ENCODE data around the gene NEURL4. TPM values are rescaled to one million over a fixed set of nuclear protein-coding genes. Genes with fewer than 3 reads are reported as not detected.

Gene NEURL4
- total and polyA plus RNA-seq, 4 experiments from 2014 or later = 0.97 to 81.6 (median 38.1) TPM

- Mint-ChIP-seq H3K4me1 (peaks cover 23 to 46% (median 30%) of the 10 kb centered on the region in 4 donors), H3K36me3 (peaks cover 4 to 30% of the 10 kb centered on the region in 2 donors), H3K27ac (peak overlapping the region in 3 of 7 donors; percentile 13 to 63 (median 29)), H3K27me3 (no peaks in the 10 kb centered on the region), H3K9me3 (peaks cover 0 to 4% (median 0%) of the 10 kb centered on the region in 8 donors), H3K4me3 (peak overlapping the region in 1 of 8 donors; percentile 35)
- H3K27ac ChIP-seq (ENCODE audit: low read depth, low read length) = no peak overlapping the region
- no peak overlapping the region for H3K4me3 ChIP-seq (ENCODE audit: low read length in 2 of 2)
- peaks cover 30% of the 10 kb centered on the region for H3K4me1 ChIP-seq (ENCODE audit: insufficient read depth, low read length)
- H3K36me3 ChIP-seq (ENCODE audit: insufficient read depth, low read length) = peaks cover 22% of the 10 kb centered on the region
- ChIA-PET CTCF (ENCODE audit: partially characterized antibody) (interaction anchor here (0.9 to 6.5 kb wide), 7 partner anchors 10 to 111 kb away, joined by 3 to 115 read pairs (median 14); partner anchors contain the start of genes ACAP1 and TMEM95), POLR2A (ENCODE audit: partially characterized antibody) (interaction anchor here (1.1 to 6.8 kb wide), 4 partner anchors 11 to 19 kb away, joined by 4 to 61 read pairs (median 10); partner anchors contain the start of genes ACAP1 and GPS2)
- H3K9me3 ChIP-seq (ENCODE audit: control insufficient read depth in 1 of 2, low read length in 2 of 2) = no peaks in the 10 kb centered on the region
- DNase-seq = no peak
- H3K27me3 ChIP-seq (ENCODE audit: insufficient read depth, low read length) = no peaks in the 10 kb centered on the region
- intact Hi-C loops (cut with micrococcal nuclease) = no loop called here
Measured at GRCh38 chr17:7326186-7326585, 2.9 kb downstream of the NEURL4 start.

- Histone ChIP-seq H3K36me3 (ENCODE audit: insufficient read depth, low read length) (peaks cover 27% of the 10 kb centered on the region), H3K27me3 (ENCODE audit: insufficient read depth, low read length) (no peaks in the 10 kb centered on the region), H3K27ac (ENCODE audit: low read depth, low read length) (no peak overlapping the region), H3K9me3 (ENCODE audit: control insufficient read depth in 1 of 2, low read length in 2 of 2) (no peaks in the 10 kb centered on the region), H3K4me3 (ENCODE audit: low read length in 2 of 2) (no peak overlapping the region), H3K4me1 (ENCODE audit: insufficient read depth, low read length) (peaks cover 20% of the 10 kb centered on the region)
- no peak for DNase-seq
- POLR2A ChIA-PET (ENCODE audit: partially characterized antibody) = interaction anchor here (0.7 to 6.8 kb wide), 6 partner anchors 13 to 29 kb away, joined by 3 to 61 read pairs (median 8); partner anchors contain the start of gene ACAP1
- Mint-ChIP-seq H3K27ac (peak overlapping the region in 2 of 7 donors; percentile 18 to 66), H3K4me1 (peaks cover 21 to 38% (median 25%) of the 10 kb centered on the region in 4 donors), H3K36me3 (peaks cover 8 to 38% of the 10 kb centered on the region in 2 donors), H3K9me3 (peaks cover 0 to 4% (median 0%) of the 10 kb centered on the region in 8 donors), H3K27me3 (no peaks in the 10 kb centered on the region), H3K4me3 (no peak overlapping the region)
- CTCF ChIA-PET (ENCODE audit: partially characterized antibody) = interaction anchor here (0.9 to 6.5 kb wide), 10 partner anchors 10 to 279 kb away, joined by 3 to 115 read pairs (median 6); partner anchors contain the start of genes ACAP1, GPS2 and TMEM95
- intact Hi-C loops (cut with micrococcal nuclease) = no loop called here
Measured at GRCh38 chr17:7325031-7325528, 4.1 kb downstream of the NEURL4 start.

GRCh38 chr17:7324438-7324779, 4.7 kb downstream of the NEURL4 start:
- Histone ChIP-seq H3K27me3 (ENCODE audit: insufficient read depth, low read length) (no peaks in the 10 kb centered on the region), H3K4me1 (ENCODE audit: insufficient read depth, low read length) (peaks cover 20% of the 10 kb centered on the region), H3K36me3 (ENCODE audit: insufficient read depth, low read length) (peaks cover 27% of the 10 kb centered on the region), H3K9me3 (ENCODE audit: control insufficient read depth in 1 of 2, low read length in 2 of 2) (no peaks in the 10 kb centered on the region), H3K27ac (ENCODE audit: low read depth, low read length) (no peak overlapping the region), H3K4me3 (ENCODE audit: low read length in 2 of 2) (no peak overlapping the region)
- Mint-ChIP-seq H3K9me3 (peaks cover 0 to 3% (median 0%) of the 10 kb centered on the region in 8 donors), H3K36me3 (peaks cover 8 to 36% of the 10 kb centered on the region in 2 donors), H3K27me3 (no peaks in the 10 kb centered on the region), H3K4me1 (peaks cover 17 to 31% (median 20%) of the 10 kb centered on the region in 4 donors), H3K27ac (peak overlapping the region in 3 of 7 donors; percentile 18 to 78 (median 55)), H3K4me3 (no peak overlapping the region)
- intact Hi-C loops (cut with micrococcal nuclease) = loop anchor here (1.0 kb wide), 4 partner anchors 12 to 44 kb away; partner anchors contain the start of gene ACAP1
- POLR2A ChIA-PET (ENCODE audit: partially characterized antibody) = interaction anchor here (0.7 to 6.8 kb wide), 6 partner anchors 12 to 28 kb away, joined by 3 to 61 read pairs (median 8); partner anchors contain the start of gene ACAP1
- CTCF ChIA-PET (ENCODE audit: partially characterized antibody) = interaction anchor here (0.9 to 6.5 kb wide), 9 partner anchors 9 to 278 kb away, joined by 3 to 115 read pairs (median 6); partner anchors contain the start of genes ACAP1, GPS2 and TMEM95
- DNase-seq = no peak

- Histone ChIP-seq H3K9me3 (ENCODE audit: control insufficient read depth in 1 of 2, low read length in 2 of 2) (no peaks in the 10 kb centered on the region), H3K27ac (ENCODE audit: low read depth, low read length) (no peak overlapping the region), H3K4me3 (ENCODE audit: low read length in 2 of 2) (no peak overlapping the region), H3K27me3 (ENCODE audit: insufficient read depth, low read length) (no peaks in the 10 kb centered on the region), H3K4me1 (ENCODE audit: insufficient read depth, low read length) (peaks cover 20% of the 10 kb centered on the region), H3K36me3 (ENCODE audit: insufficient read depth, low read length) (peaks cover 27% of the 10 kb centered on the region)
- intact Hi-C loops (cut with micrococcal nuclease) = loop anchor here (1.0 kb wide), 4 partner anchors 12 to 44 kb away; partner anchors contain the start of gene ACAP1
- ChIA-PET POLR2A (ENCODE audit: partially characterized antibody) (interaction anchor here (1.3 to 6.8 kb wide), 3 partner anchors 11 to 28 kb away, joined by 5 to 61 read pairs (median 12); partner anchors contain the start of gene ACAP1), CTCF (ENCODE audit: partially characterized antibody) (interaction anchor here (0.9 to 6.5 kb wide), 11 partner anchors 8 to 278 kb away, joined by 3 to 115 read pairs (median 5); partner anchors contain the start of genes ACAP1, GPS2 and TMEM95)
- Mint-ChIP-seq H3K4me1 (peaks cover 17 to 28% (median 18%) of the 10 kb centered on the region in 4 donors), H3K9me3 (no peaks in the 10 kb centered on the region), H3K27ac (peak overlapping the region in 3 of 7 donors; percentile 18 to 78 (median 55)), H3K27me3 (no peaks in the 10 kb centered on the region), H3K4me3 (no peak overlapping the region), H3K36me3 (peaks cover 9 to 38% of the 10 kb centered on the region in 2 donors)
- DNase-seq = peak; percentile 50 to 72 (median 56)
Measured at GRCh38 chr17:7323731-7324437, 5.3 kb downstream of the NEURL4 start.

- H3K27ac Mint-ChIP-seq = no peak overlapping the region
- POLR2A ChIA-PET (ENCODE audit: partially characterized antibody) = interaction anchor here (1.7 to 6.8 kb wide), 3 partner anchors 10 to 29 kb away, joined by 6 to 61 read pairs (median 12); partner anchors contain the start of genes ACAP1 and KCTD11
Measured at GRCh38 chr17:7322520-7323194, 6.5 kb downstream of the NEURL4 start.

GRCh38 chr17:7321466-7321865, 7.7 kb downstream of the NEURL4 start:
- Mint-ChIP-seq H3K36me3 (peaks cover 18 to 46% of the 10 kb centered on the region in 2 donors), H3K4me3 (peak overlapping the region in 1 of 8 donors; percentile 41), H3K9me3 (no peaks in the 10 kb centered on the region), H3K27ac (peak overlapping the region in 1 of 7 donors; percentile 41), H3K27me3 (no peaks in the 10 kb centered on the region), H3K4me1 (peaks cover 6 to 17% (median 7%) of the 10 kb centered on the region in 4 donors)
- H3K4me3 ChIP-seq (ENCODE audit: low read length in 2 of 2) = no peak overlapping the region
- peaks cover 47% of the 10 kb centered on the region for H3K36me3 ChIP-seq (ENCODE audit: insufficient read depth, low read length)
- ChIA-PET CTCF (ENCODE audit: partially characterized antibody) (interaction anchor here (1.3 to 6.5 kb wide), 4 partner anchors 11 to 34 kb away, joined by 3 to 115 read pairs (median 7); partner anchors contain the start of gene ACAP1), POLR2A (ENCODE audit: partially characterized antibody) (interaction anchor here (0.9 to 6.8 kb wide), 5 partner anchors 8 to 30 kb away, joined by 3 to 61 read pairs (median 6); partner anchors contain the start of genes ACAP1, KCTD11 and NEURL4)
- no peak for DNase-seq
- H3K9me3 ChIP-seq (ENCODE audit: control insufficient read depth in 1 of 2, low read length in 2 of 2) = no peaks in the 10 kb centered on the region
- no peak overlapping the region for H3K27ac ChIP-seq (ENCODE audit: low read depth, low read length)
- peaks cover 10% of the 10 kb centered on the region for H3K4me1 ChIP-seq (ENCODE audit: insufficient read depth, low read length)
- no peaks in the 10 kb centered on the region for H3K27me3 ChIP-seq (ENCODE audit: insufficient read depth, low read length)
- intact Hi-C loops (cut with micrococcal nuclease) = no loop called here

More at GRCh38 chr17:7322520-7323194, 6.5 kb downstream of the NEURL4 start:
- Mint-ChIP-seq H3K36me3 (peaks cover 15 to 46% of the 10 kb centered on the region in 2 donors), H3K4me3 (no peak overlapping the region), H3K9me3 (no peaks in the 10 kb centered on the region), H3K27me3 (no peaks in the 10 kb centered on the region), H3K4me1 (peaks cover 6 to 16% (median 8%) of the 10 kb centered on the region in 4 donors)
- intact Hi-C loops (cut with micrococcal nuclease) = no loop called here
- H3K4me1 ChIP-seq (ENCODE audit: insufficient read depth, low read length) = peaks cover 10% of the 10 kb centered on the region
- no peak overlapping the region for H3K4me3 ChIP-seq (ENCODE audit: low read length in 2 of 2)
- DNase-seq = no peak
- H3K36me3 ChIP-seq (ENCODE audit: insufficient read depth, low read length) = peaks cover 39% of the 10 kb centered on the region
- H3K27me3 ChIP-seq (ENCODE audit: insufficient read depth, low read length) = no peaks in the 10 kb centered on the region
- CTCF ChIA-PET (ENCODE audit: partially characterized antibody) = interaction anchor here (0.7 to 6.5 kb wide), 7 partner anchors 9 to 33 kb away, joined by 3 to 115 read pairs (median 6); partner anchors contain the start of gene ACAP1
- no peaks in the 10 kb centered on the region for H3K9me3 ChIP-seq (ENCODE audit: control insufficient read depth in 1 of 2, low read length in 2 of 2)
- H3K27ac ChIP-seq (ENCODE audit: low read depth, low read length) = no peak overlapping the region

Measured in CD4-positive, alpha-beta memory T cell (primary cell).